Measurements from ENCODE around the gene PTPRT.

Gene PTPRT

DNA sequence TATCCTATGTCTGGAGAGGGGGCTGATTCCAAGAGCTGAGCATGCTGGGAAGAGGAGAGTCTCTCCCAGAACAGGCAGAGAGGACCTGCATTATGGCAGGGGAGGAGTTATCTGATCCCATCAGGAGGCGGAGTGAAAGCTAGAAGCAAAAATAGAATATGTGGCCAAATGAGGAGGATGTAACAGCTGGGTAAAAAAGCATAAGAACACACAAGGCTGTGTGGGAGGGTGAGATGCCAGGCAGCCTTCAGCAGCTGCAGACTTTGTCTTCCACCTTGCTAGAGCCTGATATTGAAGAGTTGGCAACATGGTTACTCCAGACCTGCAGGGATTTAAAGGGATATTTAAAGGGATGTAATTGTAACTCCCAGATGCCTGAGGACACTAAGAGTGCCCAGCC lies 167.1 kb downstream of the PTPRT start:
- DNase-seq (ENCODE audit: low read depth) = no peak

DNA sequence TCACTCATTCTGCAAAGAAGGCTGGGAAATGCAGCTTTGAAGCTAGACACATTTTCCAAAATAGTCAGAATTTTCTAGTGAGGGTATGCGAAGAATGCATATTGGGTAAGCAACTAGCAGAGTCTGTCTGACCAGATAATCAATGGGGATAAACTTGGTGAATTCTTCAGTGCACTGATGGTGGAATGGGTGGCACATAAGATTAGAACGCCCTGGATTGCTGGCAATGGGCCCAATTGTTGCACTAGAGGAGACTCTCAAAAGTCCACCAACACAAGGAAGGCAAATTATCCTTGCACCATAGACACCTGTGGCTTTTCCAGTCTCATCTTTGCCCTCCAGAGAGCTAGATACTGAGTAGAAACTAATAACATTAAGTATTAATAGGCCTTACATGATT lies 167.6 kb downstream of the PTPRT start:
- no peak for DNase-seq (ENCODE audit: low read depth)

DNA sequence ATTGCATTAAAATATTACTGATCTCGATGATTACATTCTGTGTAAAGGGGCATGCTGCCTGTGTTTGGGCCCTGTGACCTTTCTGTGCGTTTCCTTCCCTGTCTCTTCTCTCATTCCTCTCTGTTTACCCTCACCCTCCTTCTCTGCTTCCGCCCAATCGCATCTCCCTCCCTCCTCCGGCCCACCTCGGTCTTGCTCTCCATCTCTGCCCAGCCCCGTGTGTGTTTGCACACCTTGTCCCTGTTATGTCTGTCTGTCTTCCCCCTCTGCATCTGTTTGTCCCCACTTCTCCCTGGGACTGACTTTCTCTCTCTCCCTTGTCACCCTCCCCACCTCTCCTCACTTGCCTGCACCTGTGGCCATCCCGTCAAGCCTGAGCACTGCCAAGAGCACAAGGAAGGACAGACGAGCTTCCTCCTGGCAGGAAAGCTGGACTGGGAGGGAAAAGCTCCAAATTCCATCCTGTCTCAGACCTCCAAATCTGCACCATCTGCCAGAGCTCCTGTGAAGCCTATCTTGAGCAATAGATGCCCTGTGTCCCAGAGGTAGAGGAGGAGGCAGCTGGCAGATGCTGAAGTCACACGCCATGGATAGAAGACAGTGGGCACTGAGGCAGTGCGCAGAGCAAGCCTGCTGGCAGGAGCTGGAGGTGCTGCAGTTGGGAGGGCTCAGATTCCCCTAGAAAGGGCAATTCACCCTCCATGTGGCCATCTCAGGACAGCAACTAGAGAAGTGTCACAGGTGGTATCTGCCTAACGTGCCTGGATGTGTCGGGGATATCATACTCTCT lies 172.3 kb downstream of the PTPRT start:
- DNase-seq (ENCODE audit: low read depth) = no peak

DNA sequence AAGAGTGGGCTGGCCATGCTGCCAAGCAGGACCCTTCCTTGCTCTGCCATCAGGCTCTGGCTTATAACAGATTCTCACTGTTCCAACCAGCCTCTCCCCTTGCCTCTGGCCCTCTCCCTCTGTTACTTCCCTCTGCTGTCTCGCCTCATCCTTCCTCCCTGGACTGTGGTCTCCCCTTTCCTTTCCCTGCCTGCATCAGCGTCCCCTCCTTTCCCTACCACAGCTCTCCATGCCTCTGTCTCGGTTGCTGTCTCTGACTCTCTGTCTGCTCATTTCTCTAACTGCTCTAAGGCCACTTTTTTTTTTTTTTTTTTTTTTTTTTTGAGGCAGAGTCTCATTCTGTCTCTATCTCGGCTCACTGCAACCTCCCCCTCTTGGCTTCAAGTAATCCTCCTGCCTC lies 173.4 kb downstream of the PTPRT start:
- no peak for DNase-seq (ENCODE audit: low read depth)

DNA sequence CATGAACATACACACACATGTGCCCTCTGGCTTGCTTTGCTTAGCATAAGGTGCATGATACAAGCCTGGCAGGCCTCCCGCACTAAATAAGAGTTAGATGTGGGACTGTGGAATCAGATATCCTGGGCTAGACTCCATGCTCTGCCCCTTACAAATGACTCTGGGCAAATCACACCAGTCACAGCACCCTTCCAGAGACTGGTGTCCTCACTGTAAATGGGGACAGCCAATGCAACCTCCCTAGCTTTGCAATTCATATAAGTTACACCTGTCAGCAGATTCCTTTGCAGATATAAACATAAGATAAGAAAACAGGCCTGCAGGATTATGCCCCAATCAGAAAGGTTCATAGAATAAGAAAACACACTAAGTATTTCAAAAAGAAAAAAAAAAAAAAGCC lies 174.1 kb downstream of the PTPRT start:
- DNase-seq (ENCODE audit: low read depth) = no peak

DNA sequence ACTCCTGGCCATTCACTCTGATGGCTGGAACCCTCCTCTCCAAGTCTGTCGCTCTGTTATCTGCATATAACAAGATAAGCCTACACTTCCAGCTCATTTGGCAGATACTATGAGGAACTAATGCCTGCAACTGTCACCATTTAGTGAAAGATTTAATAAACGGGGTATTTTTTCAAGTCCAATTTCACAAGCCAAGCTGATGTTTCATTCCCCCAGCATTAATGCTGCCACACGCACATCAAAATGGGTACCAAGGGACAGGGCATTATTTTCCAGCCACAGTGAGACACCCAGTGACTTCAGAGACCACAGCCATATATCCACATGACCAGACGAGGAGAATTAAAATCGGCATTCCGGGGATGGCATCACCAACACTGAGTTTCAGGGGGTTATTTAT lies 175.5 kb downstream of the PTPRT start:
- DNase-seq (ENCODE audit: low read depth) = no peak

DNA sequence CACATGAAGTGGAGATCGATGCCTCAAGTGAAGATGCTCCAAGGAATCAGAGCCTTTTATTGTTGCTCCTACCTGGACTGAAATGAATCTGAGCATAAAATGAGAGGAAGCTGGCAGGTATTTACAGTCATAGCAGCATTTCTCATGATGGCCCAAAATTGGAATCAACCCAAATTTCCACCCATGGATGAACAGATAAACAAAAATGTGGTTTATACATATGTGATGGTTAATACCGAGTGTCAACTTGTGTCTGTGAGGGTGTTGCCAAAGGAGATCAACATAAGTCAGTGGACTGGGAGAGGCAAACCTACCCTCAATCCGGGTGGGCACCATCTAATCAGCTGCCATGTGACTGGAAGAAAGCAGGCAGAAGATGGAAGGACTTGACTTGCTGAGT lies 178.2 kb downstream of the PTPRT start:
- DNase-seq (ENCODE audit: low read depth) = no peak

DNA sequence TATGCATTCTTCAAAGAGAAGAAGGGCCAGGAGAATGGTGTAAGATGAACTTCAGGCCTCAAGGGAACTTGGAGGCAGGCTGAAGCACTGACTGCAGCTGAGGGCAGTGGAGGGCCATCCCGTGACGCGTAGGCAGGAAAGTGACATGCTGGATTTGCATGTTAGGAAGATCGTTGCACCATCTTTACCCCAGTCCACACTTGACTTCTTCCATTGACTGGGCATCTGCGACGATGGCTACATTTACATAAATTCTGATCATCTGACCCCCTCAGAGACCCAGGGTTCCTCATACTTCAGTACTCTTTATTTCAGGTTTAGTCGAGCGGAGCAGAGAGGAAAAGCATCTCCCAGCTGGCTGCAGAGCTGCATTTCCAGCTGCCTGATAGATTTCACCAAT lies 180.2 kb downstream of the PTPRT start:
- no peak for DNase-seq (ENCODE audit: low read depth)

DNA sequence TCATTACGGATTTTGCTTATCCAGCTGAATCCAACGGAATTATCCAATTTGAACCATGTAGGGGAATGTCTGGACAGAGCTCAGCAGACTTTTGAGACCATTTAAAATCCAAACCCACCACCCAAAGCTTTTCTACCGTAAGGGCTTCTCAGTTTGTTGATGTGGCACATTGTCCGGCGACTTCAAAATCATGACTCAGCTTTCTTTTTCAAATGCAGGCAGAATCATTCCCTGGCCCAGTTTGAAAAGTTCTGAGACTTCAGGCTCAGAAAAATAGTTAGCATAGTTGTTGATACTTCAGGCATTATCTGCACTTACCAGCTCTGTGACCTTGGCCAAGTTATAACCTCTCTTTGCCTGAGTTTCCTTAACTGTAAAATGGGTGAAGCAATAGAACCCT lies 182.2 kb downstream of the PTPRT start:
- DNase-seq (ENCODE audit: low read depth) = no peak

DNA sequence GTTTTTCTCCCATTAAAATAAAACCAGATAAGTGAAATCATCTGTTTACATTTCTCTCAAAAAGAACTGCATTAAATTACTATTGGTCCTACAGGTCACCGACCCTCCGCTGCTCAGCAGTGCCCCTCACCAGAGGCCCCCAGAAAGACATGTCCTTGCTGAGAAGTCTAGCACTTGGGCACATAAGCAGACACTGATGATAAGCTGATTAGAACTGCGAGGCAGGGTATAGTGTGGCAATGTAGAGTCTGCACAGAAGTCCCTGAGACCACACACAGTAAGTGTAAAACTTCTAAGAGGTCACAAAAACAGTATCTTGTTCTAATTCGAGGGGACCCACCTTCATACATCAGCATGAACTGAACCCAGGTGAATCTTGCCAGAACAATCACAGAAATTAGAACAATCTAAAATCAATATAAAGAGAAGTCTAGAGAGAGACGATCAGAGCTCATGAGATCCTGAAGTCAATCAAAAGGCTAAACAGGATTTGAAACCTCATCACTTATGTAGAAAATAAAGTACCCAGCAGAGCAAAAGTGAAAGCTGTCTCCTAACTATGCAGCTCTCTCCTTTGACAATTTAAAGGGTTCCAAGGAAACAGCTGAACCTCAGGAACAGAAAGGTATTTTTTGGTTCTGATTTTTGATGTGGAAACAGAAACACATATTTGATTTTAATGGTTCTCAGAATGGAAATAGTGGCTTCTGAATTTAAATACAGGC lies 182.9 kb downstream of the PTPRT start:
- DNase-seq (ENCODE audit: low read depth) = no peak

DNA sequence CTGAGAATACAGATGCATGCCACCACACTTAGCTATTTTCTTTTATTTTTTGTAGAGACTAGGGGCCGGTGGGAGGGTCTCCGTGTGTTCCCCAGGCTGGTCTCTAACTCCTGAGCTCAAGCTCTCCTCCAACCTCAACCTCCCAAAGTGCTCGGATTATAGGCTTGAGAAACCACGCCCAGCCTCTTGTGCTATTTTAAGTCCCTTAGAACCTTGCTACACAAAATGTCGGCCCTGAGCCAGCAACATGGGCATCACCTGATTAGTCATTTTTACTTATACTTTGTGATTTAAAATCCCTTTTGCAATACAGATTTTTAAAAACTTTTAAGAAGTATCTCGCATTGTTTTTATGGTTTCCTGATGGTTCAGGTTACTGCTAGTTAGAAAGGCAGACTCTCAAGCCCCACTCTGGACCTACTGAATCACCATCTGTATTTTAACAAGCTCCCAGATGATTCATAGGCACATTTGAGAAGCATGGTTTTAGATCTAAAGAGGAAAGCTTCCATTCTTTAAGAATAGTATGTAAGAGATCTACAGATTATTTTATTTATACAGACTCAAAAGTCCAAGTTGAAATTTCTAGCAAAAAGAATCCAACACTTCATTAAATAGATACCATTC lies 186.3 kb downstream of the PTPRT start:
- DNase-seq (ENCODE audit: low read depth) = no peak

DNA sequence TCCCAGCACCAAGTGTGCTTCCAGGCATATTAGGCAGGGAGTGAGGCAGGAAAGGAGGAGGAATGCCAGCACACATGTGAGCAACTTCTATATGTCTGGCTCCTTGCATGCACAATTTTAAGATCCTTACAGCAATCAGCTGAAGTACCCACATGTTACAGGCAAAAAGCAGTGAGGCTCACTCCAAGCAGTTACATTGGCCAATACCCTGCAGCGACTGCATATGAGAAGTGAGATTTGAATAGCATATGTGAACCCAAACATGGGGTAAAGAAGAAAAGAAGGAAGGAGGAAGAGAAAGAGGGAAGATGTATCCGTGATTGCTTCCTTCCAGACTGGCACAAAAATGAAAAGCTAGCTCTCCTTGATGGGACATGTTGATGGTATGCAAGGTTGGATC lies 193.6 kb downstream of the PTPRT start:
- DNase-seq (ENCODE audit: low read depth) = no peak

DNA sequence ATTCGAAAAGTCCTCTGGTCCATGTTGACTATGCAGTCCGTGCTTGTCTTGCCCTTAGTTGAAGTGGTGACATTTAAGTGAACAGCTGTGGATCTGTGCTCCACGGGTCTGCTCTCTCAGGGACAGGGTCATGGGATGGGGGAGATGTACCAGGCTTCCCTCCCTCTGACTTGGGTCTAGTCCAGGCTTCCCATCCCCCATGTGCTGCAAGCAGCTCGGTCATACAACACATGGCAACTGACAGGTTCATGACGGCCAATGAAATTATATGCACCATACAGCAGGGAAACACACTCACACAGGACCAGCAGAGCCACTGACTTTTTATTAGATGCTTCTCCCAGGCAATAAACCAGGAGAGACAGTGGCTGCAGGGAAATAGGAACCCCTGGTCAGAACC lies 201.4 kb downstream of the PTPRT start:
- DNase-seq (ENCODE audit: low read depth) = no peak

DNA sequence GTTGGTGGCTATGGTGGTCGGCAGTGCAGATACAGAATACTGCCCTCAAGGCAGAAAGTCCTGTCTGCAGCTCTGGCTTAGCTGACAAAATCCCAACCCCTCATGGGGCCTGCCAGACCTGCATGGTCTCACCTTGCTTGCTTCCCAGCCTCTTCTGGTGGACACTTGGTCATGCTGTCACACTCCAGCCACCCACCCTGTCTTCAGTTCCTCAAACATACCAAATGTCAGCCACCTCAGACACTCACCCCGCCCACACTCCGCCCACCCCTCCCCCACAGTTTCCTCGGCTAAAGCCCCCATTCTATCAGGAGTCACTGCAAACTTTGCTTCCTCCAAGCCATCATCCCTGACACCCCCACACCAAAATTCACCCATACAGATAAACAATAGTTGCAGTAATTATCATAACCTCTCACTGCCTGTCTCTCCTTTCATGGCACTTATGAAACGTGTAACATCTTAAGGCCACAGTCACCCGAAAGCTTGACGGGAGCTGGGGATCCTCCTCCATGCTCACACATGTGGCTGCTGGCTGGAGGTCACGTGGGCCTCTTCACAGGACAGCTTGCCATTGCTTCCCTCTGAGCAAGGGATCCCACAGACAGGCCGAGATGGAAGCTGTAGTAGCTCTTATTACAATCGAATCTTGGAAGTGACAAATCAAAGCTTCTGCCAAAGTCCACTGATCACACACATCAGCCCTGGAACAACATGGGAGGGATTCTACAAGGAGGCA lies 202.2 kb downstream of the PTPRT start:
- no peak for DNase-seq (ENCODE audit: low read depth)

DNA sequence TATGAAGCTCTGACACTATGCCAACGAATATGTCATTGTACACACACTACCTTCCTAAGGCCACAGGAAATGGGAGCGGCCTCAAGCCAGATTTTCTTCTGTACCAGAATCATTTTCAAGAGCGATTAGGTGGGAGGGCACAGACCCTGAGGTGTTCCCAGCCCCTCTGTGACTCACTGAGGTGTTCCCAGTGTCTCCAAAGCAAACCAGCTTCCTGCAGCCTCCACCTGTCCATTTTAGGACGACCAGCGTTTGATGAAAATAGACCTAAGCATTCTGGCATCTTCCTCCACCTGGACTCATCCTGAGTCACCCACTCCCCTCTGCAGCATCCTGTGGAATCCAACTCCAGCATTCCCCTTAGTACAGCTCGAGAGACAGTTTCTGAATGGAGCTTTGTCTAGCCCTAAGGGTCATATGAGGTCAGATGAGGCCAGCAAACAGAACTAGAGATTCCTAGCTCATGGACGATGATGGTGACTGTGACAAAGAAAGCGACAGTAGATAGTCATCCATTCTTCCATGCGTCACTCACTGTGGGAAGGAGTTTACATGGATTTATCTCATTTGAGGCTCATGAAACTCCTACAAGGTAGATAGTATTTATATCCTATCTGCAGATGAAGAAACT lies 203.4 kb downstream of the PTPRT start:
- no peak for DNase-seq (ENCODE audit: low read depth)

DNA sequence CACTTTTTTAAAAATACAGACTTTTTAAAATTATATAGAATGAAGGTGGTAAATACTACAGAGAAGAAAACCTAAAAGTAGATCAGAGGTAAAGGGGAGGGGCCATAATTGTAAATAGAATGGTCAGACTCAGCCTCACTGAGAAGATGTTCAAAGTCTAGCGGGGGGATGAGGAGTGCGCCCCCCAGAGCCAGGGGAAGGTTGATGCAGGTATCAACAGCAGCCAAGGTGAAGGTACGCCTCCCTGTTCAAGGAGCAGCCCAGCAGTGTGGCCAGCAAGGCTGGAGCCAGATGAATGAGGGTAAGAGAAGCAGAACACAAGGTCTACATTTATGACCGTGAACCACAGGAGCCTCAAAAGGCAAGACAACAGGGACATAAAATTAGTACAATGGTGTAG lies 204.1 kb downstream of the PTPRT start:
- DNase-seq (ENCODE audit: low read depth) = no peak

DNA sequence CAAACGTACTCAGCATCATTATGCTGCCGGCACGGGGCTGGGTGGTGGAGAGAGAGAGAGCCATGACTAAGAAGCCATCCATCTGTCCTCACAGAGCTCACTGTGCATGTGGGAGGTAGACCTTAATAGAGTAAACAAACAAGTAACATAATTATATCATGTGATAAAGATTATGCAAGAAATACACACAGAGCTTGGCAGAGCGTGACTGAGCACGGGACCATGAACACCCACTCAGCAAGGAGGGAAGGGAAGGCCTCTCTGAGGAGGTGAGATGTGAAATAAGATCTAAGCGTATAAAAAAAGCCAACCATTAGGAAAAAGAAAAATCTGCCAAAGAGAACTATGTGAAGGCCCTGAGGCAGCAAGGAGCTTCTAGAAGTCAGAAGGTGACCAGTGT lies 207.5 kb downstream of the PTPRT start:
- DNase-seq (ENCODE audit: low read depth) = no peak

DNA sequence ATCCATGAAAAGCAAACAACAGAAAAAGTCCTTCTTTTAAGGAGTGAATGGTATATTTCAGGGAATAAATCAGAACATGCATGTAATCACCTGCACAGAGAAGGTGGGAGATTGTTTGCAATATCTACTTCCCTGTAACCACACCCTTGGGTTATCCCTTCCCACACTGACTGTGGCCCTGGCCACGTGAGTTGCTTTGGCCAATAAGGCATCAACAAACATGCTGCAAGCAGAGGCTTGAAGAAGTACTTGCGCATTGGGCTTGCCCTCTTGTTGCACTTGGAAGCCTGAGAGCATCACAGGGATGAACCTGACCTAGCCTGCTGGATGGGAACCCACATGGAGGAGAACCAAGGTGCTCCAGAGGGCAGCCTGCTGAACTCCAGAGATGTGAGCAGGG lies 208.5 kb downstream of the PTPRT start:
- no peak for DNase-seq (ENCODE audit: low read depth)

DNA sequence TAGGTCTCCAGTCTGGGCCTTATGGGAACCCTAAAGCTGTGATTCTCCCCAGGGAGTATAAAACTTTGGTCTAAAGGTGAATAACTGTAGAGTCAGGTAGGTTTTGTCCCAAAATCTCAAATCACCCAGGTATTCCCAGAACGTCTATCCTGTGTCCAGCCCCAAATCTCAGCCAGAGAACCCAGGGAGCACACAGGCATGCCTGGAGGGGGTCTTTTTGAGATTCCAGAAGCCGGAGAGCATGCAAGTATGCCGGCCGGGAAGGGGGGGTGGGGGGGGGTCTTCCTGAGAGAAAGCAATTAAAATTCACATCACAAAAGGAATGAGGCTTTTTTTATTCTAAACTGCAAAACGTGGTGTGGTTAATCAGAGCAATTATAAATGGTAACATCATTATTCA lies 210.0 kb downstream of the PTPRT start:
- no peak for DNase-seq (ENCODE audit: low read depth)

DNA sequence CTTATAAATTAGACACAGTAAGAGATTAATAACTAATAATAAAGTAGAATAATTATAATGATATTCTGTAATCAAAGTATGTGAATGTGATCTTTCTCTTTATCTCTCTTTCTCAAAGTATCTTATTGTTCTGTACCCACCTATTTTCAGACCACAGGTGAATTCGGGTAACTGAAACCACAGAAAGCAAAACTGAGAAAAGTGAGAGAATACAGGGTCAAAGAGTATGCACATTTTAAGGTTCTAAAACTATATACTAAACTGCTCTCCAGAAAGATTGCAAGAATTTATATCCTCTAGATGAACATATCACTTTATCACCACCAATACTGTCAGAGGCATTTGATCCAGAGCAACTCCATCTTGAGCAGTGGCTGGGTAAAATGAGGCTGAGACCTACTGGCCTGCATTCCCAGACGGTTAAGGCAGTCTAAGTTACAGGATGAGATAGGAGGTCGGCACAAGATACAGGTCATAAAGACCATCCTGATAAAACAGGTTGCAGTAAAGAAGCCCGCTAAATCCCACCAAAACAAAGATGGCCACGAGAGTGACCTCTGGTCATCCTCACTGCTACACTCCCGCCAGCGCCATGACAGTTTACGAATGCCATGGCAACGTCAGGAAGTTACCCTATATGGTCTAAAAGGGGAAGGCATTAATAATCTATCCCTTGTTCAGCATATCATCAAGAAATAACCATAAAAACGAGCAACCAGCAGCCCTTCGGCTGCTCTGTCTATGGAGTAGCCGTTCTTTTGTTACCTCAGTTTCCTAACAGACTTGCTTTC lies 211.3 kb downstream of the PTPRT start:
- DNase-seq (ENCODE audit: low read depth) = no peak

DNA sequence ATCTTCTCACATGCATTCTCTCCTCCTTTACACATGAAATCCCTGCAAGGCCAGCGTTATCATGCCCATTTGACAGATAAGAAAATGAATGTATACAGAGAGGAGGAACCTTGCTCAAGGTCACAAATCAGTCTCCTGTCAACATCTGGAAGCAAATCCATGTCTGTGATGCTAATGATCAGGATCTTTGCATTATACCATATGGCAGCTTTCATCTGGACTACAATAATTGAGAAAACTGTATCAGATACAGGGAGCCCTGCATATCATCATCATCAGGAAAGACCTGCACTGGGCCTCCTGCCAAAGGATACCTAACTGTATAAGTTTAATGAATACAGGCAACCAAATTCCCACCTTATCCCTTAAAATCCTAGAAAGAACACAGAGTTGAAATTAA lies 213.7 kb downstream of the PTPRT start:
- no peak for DNase-seq (ENCODE audit: low read depth)

Data from stimulated activated CD8-positive, alpha-beta memory T cell treated with anti-CD3 and anti-CD28 coated beads, Interleukin-15, amount 100 ng/mL, for 1 hour (primary cell).